SK-N-MC (cell line): ENCODE data around the gene HAO2.

Experiments used
- DNase-seq: peaks from one replicate; pipeline ENCODE4 v3.0.0-alpha.2; 2011; ENCODE audit warnings: low read depth, low spot score
- H3K27ac ChIP-seq: fragments of 200-600 bp; sonication (generic); 2 replicates; pipeline ENCODE4 v1.5.1; 2016; ENCODE audit warnings: mixed run types
- H3K36me3 ChIP-seq: fragments of 200-600 bp; sonication (generic); 2 replicates; pipeline ENCODE4 v1.6.1; 2017; ENCODE audit warnings: antibody characterized with exemption, low read length, mixed read lengths; ENCODE audit not compliant: insufficient read depth
- H3K4me3 ChIP-seq: fragments of 200-600 bp; sonication (generic); 2 replicates; pipeline ENCODE4 v1.5.1; 2016
- H3K9ac ChIP-seq: fragments of 200-600 bp; sonication (generic); 2 replicates; pipeline ENCODE4 v1.8.0; 2017; ENCODE audit warnings: mixed run types, mixed read lengths; ENCODE audit not compliant: insufficient read length
- H3K9me3 ChIP-seq: fragments of 200-600 bp; sonication (generic); 2 replicates; pipeline ENCODE4 v1.6.1; 2017; ENCODE audit warnings: low read depth, mild to moderate bottlenecking, antibody characterized with exemption, low read length, moderate library complexity, mixed read lengths
- EZH2 ChIP-seq: fragments of 200-600 bp; sonication (generic); IDR thresholded peaks from one replicate; pipeline ENCODE4 v1.6.1; 2017; ENCODE audit warnings: antibody characterized with exemption
- FOXP2 ChIP-seq: optimal IDR thresholded peaks from 2 replicates; pipeline ENCODE3; 2011; ENCODE audit warnings: mild to moderate bottlenecking, moderate library complexity; ENCODE audit not compliant: insufficient read depth; ENCODE audit errors: extremely low read length, control extremely low read depth
- POLR2AphosphoS5 ChIP-seq: IDR thresholded peaks from 2 replicates; pipeline ENCODE4 v1.6.1; 2012; ENCODE audit warnings: mild to moderate bottlenecking, low read depth, low read length, borderline replicate concordance

The HAO2 gene

GRCh38 chr1:119397986-119398385 is 29.4 kb downstream of the HAO2 start:
- no peak for DNase-seq
- Histone ChIP-seq H3K9me3 (no peaks in the 10 kb centered on the region), H3K4me3 (no peak overlapping the region), H3K27ac (no peak overlapping the region), H3K9ac (no peak overlapping the region), H3K36me3 (no peaks in the 10 kb centered on the region)
- no peak for TF ChIP-seq POLR2AphosphoS5
- no peak for TF ChIP-seq FOXP2
- no peak for TF ChIP-seq EZH2

DNA sequence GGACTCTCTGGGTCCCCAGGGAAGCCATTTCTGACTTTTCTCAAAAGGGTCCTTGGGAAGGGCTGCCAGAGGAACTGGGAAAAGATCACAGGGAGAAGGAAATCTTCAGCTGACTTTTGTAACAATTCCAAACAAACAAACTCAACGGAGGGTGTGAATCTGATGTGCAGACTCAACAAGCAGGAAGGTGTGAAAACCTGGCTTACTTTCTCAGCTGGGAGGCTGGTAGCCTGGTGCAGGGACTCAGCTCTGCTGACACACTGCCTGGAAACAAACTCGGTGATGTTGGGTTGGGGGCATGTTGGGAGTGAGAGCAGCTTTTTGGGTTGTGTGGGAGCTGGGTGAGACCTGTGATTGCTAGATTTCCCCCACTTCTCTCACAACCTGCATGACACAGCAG is 36.2 kb downstream of the HAO2 start:
- no peak overlapping the region for H3K27ac ChIP-seq
- H3K9me3 ChIP-seq: no peaks in the 10 kb centered on the region
- no peak for DNase-seq
- no peak overlapping the region for H3K9ac ChIP-seq
- H3K4me3 ChIP-seq: no peak overlapping the region
- no peaks in the 10 kb centered on the region for H3K36me3 ChIP-seq
- TF ChIP-seq POLR2AphosphoS5 (no peak), FOXP2 (no peak), EZH2 (no peak)

GRCh38 chr1:119409731-119410130 is 41.1 kb downstream of the HAO2 start:
- no peak for DNase-seq
- H3K9me3 ChIP-seq: no peaks in the 10 kb centered on the region
- H3K27ac ChIP-seq: no peak overlapping the region
- H3K9ac ChIP-seq: no peak overlapping the region
- no peak overlapping the region for H3K4me3 ChIP-seq
- H3K36me3 ChIP-seq: no peaks in the 10 kb centered on the region
- TF ChIP-seq POLR2AphosphoS5 (no peak), FOXP2 (no peak), EZH2 (no peak)

DNA sequence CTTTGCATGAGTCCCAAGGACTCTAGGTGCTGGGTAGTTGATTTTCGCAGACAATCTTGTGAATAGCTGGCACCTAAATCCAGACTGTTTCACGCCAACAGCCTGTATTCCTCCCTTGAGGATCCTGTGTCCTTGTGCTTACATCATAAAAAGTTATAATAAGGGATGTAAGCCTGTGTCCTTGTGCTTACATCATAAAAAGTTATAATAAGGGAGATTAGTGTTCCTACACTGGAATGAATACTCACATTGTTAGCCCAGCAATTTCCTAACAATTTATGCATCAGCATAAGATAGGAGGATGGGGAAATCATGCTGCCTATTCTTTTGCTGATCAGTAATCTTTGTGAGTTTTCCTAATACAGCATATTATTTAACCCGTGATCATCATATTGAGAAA is 42.4 kb downstream of the HAO2 start:
- no peak for DNase-seq
- Histone ChIP-seq H3K9me3 (no peaks in the 10 kb centered on the region), H3K36me3 (no peaks in the 10 kb centered on the region), H3K4me3 (no peak overlapping the region), H3K27ac (no peak overlapping the region), H3K9ac (no peak overlapping the region)
- TF ChIP-seq EZH2 (no peak), FOXP2 (no peak), POLR2AphosphoS5 (no peak)

DNA sequence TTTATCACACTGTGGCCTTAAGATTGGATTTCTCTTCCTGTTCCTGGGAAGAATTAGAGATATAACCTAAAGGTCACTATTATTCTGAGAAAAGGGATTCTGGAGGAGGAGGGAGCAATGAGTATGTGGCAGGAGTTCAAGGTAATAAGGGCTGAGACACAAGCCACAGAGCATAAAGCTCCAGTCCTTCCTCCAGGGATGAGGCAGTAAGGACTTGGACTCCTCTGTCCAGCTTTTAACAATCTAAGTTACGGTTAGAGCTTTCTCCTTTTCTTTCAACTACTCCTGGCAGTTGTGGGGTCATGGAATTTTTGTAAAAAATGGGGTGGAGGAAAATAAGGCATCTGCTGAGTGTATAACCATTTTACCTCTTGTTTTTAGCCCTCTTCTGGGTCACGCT is 46.4 kb downstream of the HAO2 start, which contains the start of gene HSD3B2:
HSD3B2 (plus strand) TSS at position 201 of the 400 bp plus-strand sequence. CDS start 270 bp downstream, outside the sequence.
- DNase-seq: no peak
- Histone ChIP-seq H3K4me3 (no peak within 1 kb of the TSS), H3K27ac (no peak within 1 kb of the TSS), H3K9me3 (no peaks in the 10 kb centered on the region), H3K36me3 (no peaks in the 10 kb centered on the region), H3K9ac (no peak within 1 kb of the TSS)
- no peak for TF ChIP-seq FOXP2
- TF ChIP-seq EZH2: no peak
- TF ChIP-seq POLR2AphosphoS5: no peak

DNA sequence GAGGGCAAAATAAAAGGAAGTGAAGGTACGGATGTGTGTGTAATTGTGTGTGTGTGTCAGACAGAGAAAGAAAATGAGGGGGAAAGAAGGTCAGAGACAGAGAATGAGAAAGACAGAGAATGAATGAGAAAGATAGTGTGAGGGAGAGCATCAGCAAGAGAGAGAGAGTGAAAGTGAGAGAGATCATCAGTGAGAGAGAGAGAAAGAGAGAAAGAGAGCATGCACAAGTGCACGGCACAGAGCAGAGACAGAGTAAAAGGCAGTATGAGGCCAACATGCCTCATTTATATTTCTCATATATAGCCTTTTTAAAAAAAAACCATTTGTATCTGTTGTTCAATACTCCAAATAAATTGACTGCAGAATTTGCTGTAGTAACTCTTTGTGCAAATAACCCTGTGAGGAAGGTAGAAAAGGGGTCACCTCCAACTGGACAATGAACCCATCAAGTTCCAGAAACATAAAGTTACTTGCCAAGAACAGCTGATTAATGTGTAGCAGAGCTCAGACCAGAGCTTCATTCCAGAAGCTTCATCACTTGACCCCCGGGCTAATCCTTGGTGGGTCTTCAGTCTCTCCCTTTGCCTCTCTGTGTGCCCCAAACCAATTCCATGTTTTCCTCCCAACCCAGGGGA is 47.5 kb downstream of the HAO2 start:
- no peak overlapping the region for H3K4me3 ChIP-seq
- no peaks in the 10 kb centered on the region for H3K9me3 ChIP-seq
- H3K36me3 ChIP-seq: no peaks in the 10 kb centered on the region
- no peak overlapping the region for H3K27ac ChIP-seq
- no peak for DNase-seq
- TF ChIP-seq POLR2AphosphoS5 (no peak), EZH2 (no peak), FOXP2 (no peak)
- no peak overlapping the region for H3K9ac ChIP-seq

- DNase-seq: no peak
- no peak for TF ChIP-seq POLR2AphosphoS5
- no peak for TF ChIP-seq EZH2
- TF ChIP-seq FOXP2: no peak
- no peaks in the 10 kb centered on the region for H3K9me3 ChIP-seq
- H3K27ac ChIP-seq: no peak overlapping the region
- no peak overlapping the region for H3K9ac ChIP-seq
- H3K4me3 ChIP-seq: no peak overlapping the region
- no peaks in the 10 kb centered on the region for H3K36me3 ChIP-seq
Observed at GRCh38 chr1:119419109-119419508, 50.5 kb downstream of the HAO2 start.

DNA sequence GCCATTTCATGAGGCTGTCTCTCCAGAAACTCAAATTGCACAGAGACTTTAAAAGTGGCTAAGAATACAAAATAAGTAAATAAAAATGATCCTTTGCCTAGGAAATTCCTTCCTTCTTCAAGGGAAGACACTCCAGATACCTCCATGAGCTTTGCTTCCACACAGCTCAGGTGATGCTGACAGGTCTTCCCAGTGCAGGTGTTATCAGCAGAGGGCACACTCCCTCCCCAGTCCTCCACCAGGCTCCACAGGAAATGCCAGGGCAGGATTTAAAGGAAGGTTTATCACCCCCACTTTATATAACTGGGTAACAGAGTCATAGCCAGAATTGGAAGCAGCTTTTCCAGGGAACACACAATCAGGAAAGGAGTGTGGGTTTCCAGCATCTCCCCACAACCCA is 52.1 kb downstream of the HAO2 start:
- H3K9me3 ChIP-seq: no peaks in the 10 kb centered on the region
- no peak overlapping the region for H3K4me3 ChIP-seq
- no peak for DNase-seq
- no peak for TF ChIP-seq FOXP2
- TF ChIP-seq POLR2AphosphoS5: no peak
- TF ChIP-seq EZH2: no peak
- H3K36me3 ChIP-seq: no peaks in the 10 kb centered on the region
- H3K9ac ChIP-seq: no peak overlapping the region
- no peak overlapping the region for H3K27ac ChIP-seq

- no peak overlapping the region for H3K9ac ChIP-seq
- H3K27ac ChIP-seq: no peak overlapping the region
- no peak for TF ChIP-seq POLR2AphosphoS5
- TF ChIP-seq EZH2: no peak
- TF ChIP-seq FOXP2: no peak
- no peaks in the 10 kb centered on the region for H3K9me3 ChIP-seq
- no peak overlapping the region for H3K4me3 ChIP-seq
- DNase-seq: no peak
- no peaks in the 10 kb centered on the region for H3K36me3 ChIP-seq
Observed at GRCh38 chr1:119422631-119423030, 54.0 kb downstream of the HAO2 start.
